NT2/D1 (cell line): ENCODE data around the gene CEP131.

Source experiments
- SUZ12 ChIP-seq: IDR thresholded peaks from 2 replicates; pipeline ENCODE4 v1.6.1; 2011; ENCODE audit not compliant: insufficient read length, insufficient read depth; ENCODE audit errors: extremely low read depth
- YY1 ChIP-seq: IDR thresholded peaks from 2 replicates; pipeline ENCODE4 v1.6.1; 2011; ENCODE audit not compliant: insufficient read length, insufficient read depth
- ZNF274 ChIP-seq: IDR thresholded peaks from 2 replicates; pipeline ENCODE4 v1.6.1; 2011; ENCODE audit warnings: mild to moderate bottlenecking, low read depth, low read length

DNA sequence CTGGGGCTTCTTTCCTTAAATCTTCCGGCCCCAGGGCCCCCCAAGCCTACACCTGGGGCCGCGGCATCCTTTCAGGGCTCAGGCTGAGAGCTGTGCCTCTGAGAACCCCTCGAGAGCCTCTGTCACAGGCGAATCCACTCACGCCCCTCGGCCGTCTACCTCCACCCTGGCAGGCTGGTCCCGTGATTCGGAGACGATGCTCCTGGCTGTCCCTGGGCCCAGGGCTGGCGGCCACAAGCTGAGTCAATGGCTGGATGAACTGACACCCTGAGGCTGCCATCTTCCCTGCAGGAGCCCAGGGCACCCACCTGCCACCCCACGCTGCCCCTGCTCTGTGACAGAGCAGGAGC is 11.7 kb upstream of the CEP131 start:
- no peak for TF ChIP-seq YY1
- TF ChIP-seq SUZ12: no peak
- no peak for TF ChIP-seq ZNF274
